ENCODE measurements around the gene TPTE2. TPM values are rescaled to one million over a fixed set of nuclear protein-coding genes. Genes with fewer than 3 reads are reported as not detected.

The TPTE2 gene
- total and polyA plus RNA-seq, 4 experiments from 2014 or later: not detected

DNA sequence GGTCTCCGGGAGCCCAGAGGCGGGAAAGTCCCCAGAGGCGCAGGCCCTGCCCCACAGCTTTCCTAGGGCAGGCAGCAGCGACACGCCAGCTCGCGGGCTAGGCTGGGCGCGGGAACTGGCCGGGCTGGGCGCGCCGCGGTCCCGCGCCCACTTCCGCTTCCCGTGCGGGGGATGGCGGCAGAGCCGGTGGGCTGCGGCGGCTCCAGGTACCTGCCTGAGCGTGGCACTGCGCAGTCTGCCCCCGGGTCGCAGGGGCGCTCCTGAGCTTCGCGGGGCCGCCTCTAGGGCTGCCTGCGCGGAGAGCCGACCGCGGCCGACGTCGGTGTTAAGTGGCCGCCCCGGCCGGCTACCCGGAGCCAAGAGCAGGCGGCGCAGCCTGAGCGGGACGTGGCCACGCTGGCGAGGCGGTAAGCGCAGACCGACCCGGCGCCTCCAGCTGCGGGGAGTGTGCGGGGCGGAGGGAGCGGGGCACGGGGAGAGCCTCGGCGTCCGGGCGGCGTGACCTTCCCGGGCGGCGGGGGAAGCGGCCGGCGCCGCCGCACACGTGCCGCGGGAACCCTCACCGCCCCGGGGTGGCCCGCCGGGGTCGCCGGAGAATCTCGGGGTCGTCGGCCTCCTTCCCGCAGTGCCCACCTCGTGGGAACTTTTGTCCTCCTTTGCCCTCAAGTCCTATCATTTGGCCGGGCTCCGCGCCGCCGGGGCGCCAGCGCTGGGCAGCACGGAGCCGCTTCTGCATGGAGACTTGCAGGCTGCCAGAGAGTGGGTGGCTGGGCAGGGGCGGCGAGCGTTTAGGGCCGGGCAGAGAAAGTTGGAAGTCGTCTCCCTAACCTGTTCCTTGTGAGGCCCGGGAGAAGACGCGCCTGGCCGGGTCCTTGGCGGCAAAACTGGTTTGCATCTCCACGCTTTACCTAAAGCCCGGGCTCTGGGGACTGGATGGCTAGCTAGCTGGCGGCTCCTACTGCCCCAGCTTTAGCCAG, 40.7 kb upstream of the TPTE2 start:
- Histone ChIP-seq H3K27ac (ENCODE audit: low read depth, low read length) (no peak overlapping the region), H3K36me3 (ENCODE audit: insufficient read depth, low read length) (no peaks in the 10 kb centered on the region), H3K4me3 (ENCODE audit: low read length in 2 of 2) (peak overlapping the region in 1 of 2 donors; percentile 32), H3K9me3 (ENCODE audit: control insufficient read depth in 1 of 2, low read length in 2 of 2) (peaks cover 0 to 5% of the 10 kb centered on the region in 2 donors), H3K27me3 (ENCODE audit: insufficient read depth, low read length) (no peaks in the 10 kb centered on the region), H3K4me1 (ENCODE audit: insufficient read depth, low read length) (no peaks in the 10 kb centered on the region)
- Mint-ChIP-seq H3K4me3 (peak overlapping the region; percentile 32 to 82 (median 63)), H3K27ac (no peak overlapping the region), H3K4me1 (peaks cover 0 to 8% (median 1%) of the 10 kb centered on the region in 4 donors), H3K9me3 (peaks cover 0 to 16% (median 10%) of the 10 kb centered on the region in 8 donors), H3K36me3 (no peaks in the 10 kb centered on the region), H3K27me3 (peaks cover 21 to 50% of the 10 kb centered on the region in 2 donors)
- intact Hi-C loops (cut with micrococcal nuclease): no loop called here
- DNase-seq: peak in 3 of 5 donors; percentile 3 to 13 (median 9)
- CTCF ChIA-PET (ENCODE audit: partially characterized antibody): interaction anchor here (1.6 to 2.8 kb wide), 2 partner anchors 12 to 17 kb away, joined by 5 to 8 read pairs; no protein-coding TSS in a partner anchor
- POLR2A ChIA-PET (ENCODE audit: partially characterized antibody): no interaction called here

DNA sequence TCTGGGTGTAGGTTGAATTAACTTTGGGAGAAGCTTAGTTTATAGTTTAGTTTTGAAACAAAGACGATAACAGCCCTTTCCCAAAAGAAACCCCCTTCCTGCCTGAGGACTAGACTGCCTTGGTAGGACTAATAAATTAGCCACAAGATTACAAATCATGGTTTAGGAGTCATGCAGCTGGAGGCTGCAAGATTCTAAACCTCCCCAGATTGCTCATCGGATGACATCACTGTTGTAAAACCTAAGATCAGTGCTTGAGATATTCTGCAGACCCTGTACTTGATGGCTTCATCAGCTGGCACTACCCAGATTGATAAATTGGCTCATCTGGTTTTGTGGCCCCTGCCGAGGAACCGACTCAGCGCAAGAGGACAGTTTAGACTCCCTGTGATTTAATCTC, 36.2 kb upstream of the TPTE2 start:
- Histone ChIP-seq H3K4me1 (ENCODE audit: insufficient read depth, low read length) (no peaks in the 10 kb centered on the region), H3K4me3 (ENCODE audit: low read length in 2 of 2) (no peak overlapping the region), H3K9me3 (ENCODE audit: control insufficient read depth in 1 of 2, low read length in 2 of 2) (no peaks in the 10 kb centered on the region), H3K27ac (ENCODE audit: low read depth, low read length) (no peak overlapping the region), H3K36me3 (ENCODE audit: insufficient read depth, low read length) (no peaks in the 10 kb centered on the region), H3K27me3 (ENCODE audit: insufficient read depth, low read length) (no peaks in the 10 kb centered on the region)
- ChIA-PET CTCF (ENCODE audit: partially characterized antibody) (no interaction called here), POLR2A (ENCODE audit: partially characterized antibody) (no interaction called here)
- peak overlapping the region in 1 of 7 donors; percentile 44 for H3K27ac Mint-ChIP-seq
- no peaks in the 10 kb centered on the region for H3K9me3 Mint-ChIP-seq
- intact Hi-C loops (cut with micrococcal nuclease): no loop called here
- no peak overlapping the region for H3K4me3 Mint-ChIP-seq
- DNase-seq: no peak
- H3K36me3 Mint-ChIP-seq: no peaks in the 10 kb centered on the region
- H3K27me3 Mint-ChIP-seq: peaks cover 22 to 33% of the 10 kb centered on the region in 2 donors
- peaks cover 0 to 1% (median 0%) of the 10 kb centered on the region in 4 donors for H3K4me1 Mint-ChIP-seq

DNA sequence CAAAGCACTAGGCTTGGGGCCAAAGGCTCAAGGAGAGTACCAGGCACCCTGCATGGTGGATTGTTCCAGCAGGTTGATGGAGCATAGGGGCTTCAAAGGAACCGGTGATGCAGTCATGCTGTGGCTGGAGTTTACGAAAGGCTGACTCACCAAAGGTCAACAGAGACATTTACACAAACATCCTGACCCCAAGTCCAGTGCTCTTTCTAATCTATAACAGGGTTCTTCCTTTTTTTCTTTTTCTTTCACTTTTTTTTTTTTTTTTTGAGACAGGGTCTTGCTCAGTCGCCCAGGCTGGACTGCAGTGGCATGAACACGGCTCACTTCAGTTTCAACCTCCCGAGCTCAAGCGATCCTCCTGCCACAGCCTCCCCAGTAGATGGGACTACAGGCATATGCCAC, 35.6 kb upstream of the TPTE2 start:
- no peak overlapping the region for H3K4me3 Mint-ChIP-seq
- no peaks in the 10 kb centered on the region for H3K4me1 ChIP-seq (ENCODE audit: insufficient read depth, low read length)
- CTCF ChIA-PET (ENCODE audit: partially characterized antibody): no interaction called here
- H3K27ac ChIP-seq (ENCODE audit: low read depth, low read length): no peak overlapping the region
- H3K36me3 Mint-ChIP-seq: no peaks in the 10 kb centered on the region
- H3K27ac Mint-ChIP-seq: no peak overlapping the region
- DNase-seq: no peak
- H3K36me3 ChIP-seq (ENCODE audit: insufficient read depth, low read length): no peaks in the 10 kb centered on the region
- no peak overlapping the region for H3K4me3 ChIP-seq (ENCODE audit: low read length in 2 of 2)
- no peaks in the 10 kb centered on the region for H3K27me3 ChIP-seq (ENCODE audit: insufficient read depth, low read length)
- POLR2A ChIA-PET (ENCODE audit: partially characterized antibody): no interaction called here
- H3K9me3 ChIP-seq (ENCODE audit: control insufficient read depth in 1 of 2, low read length in 2 of 2): no peaks in the 10 kb centered on the region
- H3K4me1 Mint-ChIP-seq: no peaks in the 10 kb centered on the region
- H3K9me3 Mint-ChIP-seq: no peaks in the 10 kb centered on the region
- peaks cover 22 to 33% of the 10 kb centered on the region in 2 donors for H3K27me3 Mint-ChIP-seq
- intact Hi-C loops (cut with micrococcal nuclease): no loop called here

DNA sequence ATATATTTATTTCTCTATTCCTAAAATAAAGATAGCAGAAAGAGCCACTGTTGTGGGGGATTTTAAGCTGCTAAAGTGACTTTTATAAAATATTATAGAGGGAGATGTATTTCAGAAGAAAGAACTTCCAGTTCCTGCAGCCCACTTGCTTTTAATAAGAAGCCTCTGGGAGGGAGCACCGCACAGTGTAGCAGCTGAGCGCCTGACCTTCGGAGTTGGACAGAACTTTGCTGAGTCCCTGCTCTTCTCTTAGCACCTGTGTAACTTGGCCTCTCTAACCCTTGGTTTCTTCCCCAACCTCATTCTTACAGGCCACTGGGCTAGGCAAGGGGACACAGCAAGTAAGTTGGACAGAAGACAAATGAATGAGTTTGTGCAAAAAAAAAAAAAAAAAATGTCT, 34.8 kb upstream of the TPTE2 start:
- no peaks in the 10 kb centered on the region for H3K4me1 Mint-ChIP-seq
- H3K36me3 ChIP-seq (ENCODE audit: insufficient read depth, low read length): no peaks in the 10 kb centered on the region
- CTCF ChIA-PET (ENCODE audit: partially characterized antibody): interaction anchor here (0.8 kb wide), 1 partner anchor 9 kb away, joined by 3 read pairs; no protein-coding TSS in a partner anchor
- POLR2A ChIA-PET (ENCODE audit: partially characterized antibody): no interaction called here
- H3K27me3 ChIP-seq (ENCODE audit: insufficient read depth, low read length): no peaks in the 10 kb centered on the region
- H3K36me3 Mint-ChIP-seq: no peaks in the 10 kb centered on the region
- H3K9me3 Mint-ChIP-seq: no peaks in the 10 kb centered on the region
- DNase-seq: no peak
- H3K27me3 Mint-ChIP-seq: peaks cover 22 to 31% of the 10 kb centered on the region in 2 donors
- intact Hi-C loops (cut with micrococcal nuclease): no loop called here
- no peak overlapping the region for H3K4me3 Mint-ChIP-seq
- no peaks in the 10 kb centered on the region for H3K4me1 ChIP-seq (ENCODE audit: insufficient read depth, low read length)
- H3K27ac ChIP-seq (ENCODE audit: low read depth, low read length): no peak overlapping the region
- H3K9me3 ChIP-seq (ENCODE audit: control insufficient read depth in 1 of 2, low read length in 2 of 2): no peaks in the 10 kb centered on the region
- H3K27ac Mint-ChIP-seq: no peak overlapping the region
- no peak overlapping the region for H3K4me3 ChIP-seq (ENCODE audit: low read length in 2 of 2)

DNA sequence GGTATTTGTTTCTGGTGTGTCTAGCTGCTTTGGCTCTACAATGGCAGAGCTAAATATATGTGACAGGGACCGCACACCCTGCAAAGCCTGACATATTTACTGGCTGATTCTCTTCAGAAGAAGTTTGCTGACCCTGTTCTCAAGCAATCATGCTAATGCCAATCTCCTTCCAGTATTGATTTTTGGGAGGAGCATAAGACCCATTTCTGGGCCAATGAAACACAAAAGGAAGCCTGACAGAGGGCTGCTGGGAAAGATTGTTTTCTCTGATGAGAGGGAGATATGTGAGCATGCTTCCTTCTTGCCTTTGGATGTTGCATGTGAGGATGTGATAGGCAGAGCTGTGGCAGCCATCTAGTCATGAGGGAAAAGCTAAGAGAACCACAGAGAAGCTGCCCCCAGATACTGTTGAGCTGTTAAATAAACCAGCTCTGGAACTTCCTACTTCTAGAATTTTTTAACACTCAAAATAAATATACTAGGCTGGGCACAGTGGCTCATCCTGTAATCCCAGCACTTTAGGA, 31.4 kb upstream of the TPTE2 start:
- Mint-ChIP-seq H3K27me3 (peaks cover 9% of the 10 kb centered on the region in 2 donors), H3K27ac (no peak overlapping the region), H3K4me3 (no peak overlapping the region), H3K4me1 (peaks cover 4 to 6% (median 5%) of the 10 kb centered on the region in 4 donors), H3K9me3 (no peaks in the 10 kb centered on the region), H3K36me3 (no peaks in the 10 kb centered on the region)
- CTCF ChIA-PET (ENCODE audit: partially characterized antibody): no interaction called here
- Histone ChIP-seq H3K4me1 (ENCODE audit: insufficient read depth, low read length) (peaks cover 4% of the 10 kb centered on the region), H3K4me3 (ENCODE audit: low read length in 2 of 2) (no peak overlapping the region), H3K9me3 (ENCODE audit: control insufficient read depth in 1 of 2, low read length in 2 of 2) (no peaks in the 10 kb centered on the region), H3K36me3 (ENCODE audit: insufficient read depth, low read length) (no peaks in the 10 kb centered on the region), H3K27me3 (ENCODE audit: insufficient read depth, low read length) (no peaks in the 10 kb centered on the region), H3K27ac (ENCODE audit: low read depth, low read length) (no peak overlapping the region)
- POLR2A ChIA-PET (ENCODE audit: partially characterized antibody): no interaction called here
- DNase-seq: no peak
- intact Hi-C loops (cut with micrococcal nuclease): no loop called here

DNA sequence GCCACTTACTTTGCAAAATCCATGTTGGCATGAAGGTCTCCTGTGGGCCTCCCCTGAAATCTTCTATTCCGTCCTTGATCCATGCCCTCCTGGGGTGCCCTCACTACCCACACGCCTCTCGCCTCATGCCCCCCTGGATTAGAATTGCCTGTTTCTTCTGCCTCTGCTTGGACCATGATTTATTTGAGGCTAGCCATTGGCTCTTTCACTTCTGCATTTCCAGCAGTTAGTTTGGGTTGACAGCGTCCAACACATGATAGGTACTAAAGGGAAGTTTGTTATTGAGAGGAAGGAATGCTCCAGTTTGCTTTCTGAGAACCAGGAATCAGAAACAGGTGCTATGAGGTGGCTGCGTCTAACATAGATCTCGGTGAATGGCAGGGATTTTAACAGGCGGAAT, 30.5 kb upstream of the TPTE2 start:
- Histone ChIP-seq H3K9me3 (ENCODE audit: control insufficient read depth in 1 of 2, low read length in 2 of 2) (no peaks in the 10 kb centered on the region), H3K27me3 (ENCODE audit: insufficient read depth, low read length) (no peaks in the 10 kb centered on the region), H3K27ac (ENCODE audit: low read depth, low read length) (no peak overlapping the region), H3K4me3 (ENCODE audit: low read length in 2 of 2) (no peak overlapping the region), H3K36me3 (ENCODE audit: insufficient read depth, low read length) (no peaks in the 10 kb centered on the region), H3K4me1 (ENCODE audit: insufficient read depth, low read length) (peaks cover 12% of the 10 kb centered on the region)
- no peaks in the 10 kb centered on the region for H3K36me3 Mint-ChIP-seq
- intact Hi-C loops (cut with micrococcal nuclease): no loop called here
- ChIA-PET CTCF (ENCODE audit: partially characterized antibody) (no interaction called here), POLR2A (ENCODE audit: partially characterized antibody) (no interaction called here)
- peaks cover 13 to 14% (median 13%) of the 10 kb centered on the region in 4 donors for H3K4me1 Mint-ChIP-seq
- H3K4me3 Mint-ChIP-seq: no peak overlapping the region
- no peak for DNase-seq
- H3K27me3 Mint-ChIP-seq: peaks cover 5% of the 10 kb centered on the region in 2 donors
- H3K9me3 Mint-ChIP-seq: no peaks in the 10 kb centered on the region
- H3K27ac Mint-ChIP-seq: no peak overlapping the region

DNA sequence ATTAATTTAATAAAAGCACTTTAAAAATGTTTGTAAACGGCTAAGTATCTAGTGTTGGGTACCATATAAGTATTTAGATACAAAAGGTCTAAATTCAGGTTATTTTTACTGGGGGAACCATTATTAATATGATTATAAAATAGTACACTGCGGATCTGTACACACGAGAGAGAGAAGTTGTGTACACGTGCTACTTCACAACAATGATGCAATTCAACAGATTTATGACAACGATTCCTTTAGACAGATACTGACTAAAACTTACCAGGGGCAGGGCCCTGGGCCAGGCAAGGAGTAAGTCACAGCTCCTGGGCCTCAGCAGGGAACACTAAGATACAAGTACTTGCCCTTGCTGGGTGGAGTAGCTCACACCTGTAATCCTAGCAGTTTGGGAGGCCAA, 29.1 kb upstream of the TPTE2 start:
- Histone ChIP-seq H3K27ac (ENCODE audit: low read depth, low read length) (no peak overlapping the region), H3K4me3 (ENCODE audit: low read length in 2 of 2) (no peak overlapping the region), H3K9me3 (ENCODE audit: control insufficient read depth in 1 of 2, low read length in 2 of 2) (no peaks in the 10 kb centered on the region), H3K36me3 (ENCODE audit: insufficient read depth, low read length) (no peaks in the 10 kb centered on the region), H3K4me1 (ENCODE audit: insufficient read depth, low read length) (peaks cover 22% of the 10 kb centered on the region), H3K27me3 (ENCODE audit: insufficient read depth, low read length) (no peaks in the 10 kb centered on the region)
- Mint-ChIP-seq H3K27me3 (peaks cover 0 to 2% of the 10 kb centered on the region in 2 donors), H3K4me1 (peaks cover 19 to 25% (median 23%) of the 10 kb centered on the region in 4 donors), H3K9me3 (no peaks in the 10 kb centered on the region), H3K27ac (no peak overlapping the region), H3K36me3 (no peaks in the 10 kb centered on the region), H3K4me3 (no peak overlapping the region)
- POLR2A ChIA-PET (ENCODE audit: partially characterized antibody): no interaction called here
- intact Hi-C loops (cut with micrococcal nuclease): no loop called here
- DNase-seq: no peak
- CTCF ChIA-PET (ENCODE audit: partially characterized antibody): interaction anchor here (2.0 kb wide), 1 partner anchor 12 kb away, joined by 8 read pairs; no protein-coding TSS in a partner anchor

Measured in CD4-positive, alpha-beta memory T cell (primary cell).